ENCODE data around the gene CAMSAP3. TPM values are rescaled to one million over a fixed set of nuclear protein-coding genes. Genes with fewer than 3 reads are reported as not detected.

Gene CAMSAP3
- total RNA-seq, 1 donor from 2014 or later = 28.6 TPM

DNA sequence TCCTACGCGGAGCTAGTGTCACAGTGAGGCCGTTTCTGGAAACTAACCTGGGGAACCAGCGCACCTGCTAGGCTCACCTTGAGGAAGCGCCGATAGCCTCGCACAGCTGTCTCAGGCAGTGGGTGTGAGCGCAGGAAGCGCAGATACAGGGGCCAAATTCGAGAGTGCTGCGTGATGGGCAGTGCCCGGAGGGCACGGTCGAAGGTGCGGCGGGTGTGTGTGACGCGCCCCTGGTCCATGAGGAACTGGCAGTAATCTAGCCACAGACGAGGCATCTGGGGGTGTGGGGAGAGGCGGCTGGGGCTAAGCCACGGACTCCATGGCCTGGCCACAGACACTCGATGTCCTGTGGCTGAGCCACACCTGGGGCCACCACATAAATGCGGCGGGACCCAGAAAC is 31.5 kb downstream of the CAMSAP3 start:
- TF ChIP-seq, protein P1, sequence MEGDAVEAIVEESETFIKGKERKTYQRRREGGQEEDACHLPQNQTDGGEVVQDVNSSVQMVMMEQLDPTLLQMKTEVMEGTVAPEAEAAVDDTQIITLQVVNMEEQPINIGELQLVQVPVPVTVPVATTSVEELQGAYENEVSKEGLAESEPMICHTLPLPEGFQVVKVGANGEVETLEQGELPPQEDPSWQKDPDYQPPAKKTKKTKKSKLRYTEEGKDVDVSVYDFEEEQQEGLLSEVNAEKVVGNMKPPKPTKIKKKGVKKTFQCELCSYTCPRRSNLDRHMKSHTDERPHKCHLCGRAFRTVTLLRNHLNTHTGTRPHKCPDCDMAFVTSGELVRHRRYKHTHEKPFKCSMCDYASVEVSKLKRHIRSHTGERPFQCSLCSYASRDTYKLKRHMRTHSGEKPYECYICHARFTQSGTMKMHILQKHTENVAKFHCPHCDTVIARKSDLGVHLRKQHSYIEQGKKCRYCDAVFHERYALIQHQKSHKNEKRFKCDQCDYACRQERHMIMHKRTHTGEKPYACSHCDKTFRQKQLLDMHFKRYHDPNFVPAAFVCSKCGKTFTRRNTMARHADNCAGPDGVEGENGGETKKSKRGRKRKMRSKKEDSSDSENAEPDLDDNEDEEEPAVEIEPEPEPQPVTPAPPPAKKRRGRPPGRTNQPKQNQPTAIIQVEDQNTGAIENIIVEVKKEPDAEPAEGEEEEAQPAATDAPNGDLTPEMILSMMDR (conservative IDR thresholded peaks at IDR 0.05) = no peak
- peak overlapping the region; percentile 36 for H3K4me3 Mint-ChIP-seq
- peaks cover 8% of the 10 kb centered on the region for H3K36me3 Mint-ChIP-seq
- H3K27me3 Mint-ChIP-seq = no peaks in the 10 kb centered on the region
- no peak for DNase-seq (ENCODE audit: extremely low spot score, unreplicated experiment)
- H3K9me3 Mint-ChIP-seq = no peaks in the 10 kb centered on the region
- no peak overlapping the region for H3K27ac Mint-ChIP-seq
- peaks cover 17% of the 10 kb centered on the region for H3K4me1 Mint-ChIP-seq (ENCODE audit: unreplicated experiment)

DNA sequence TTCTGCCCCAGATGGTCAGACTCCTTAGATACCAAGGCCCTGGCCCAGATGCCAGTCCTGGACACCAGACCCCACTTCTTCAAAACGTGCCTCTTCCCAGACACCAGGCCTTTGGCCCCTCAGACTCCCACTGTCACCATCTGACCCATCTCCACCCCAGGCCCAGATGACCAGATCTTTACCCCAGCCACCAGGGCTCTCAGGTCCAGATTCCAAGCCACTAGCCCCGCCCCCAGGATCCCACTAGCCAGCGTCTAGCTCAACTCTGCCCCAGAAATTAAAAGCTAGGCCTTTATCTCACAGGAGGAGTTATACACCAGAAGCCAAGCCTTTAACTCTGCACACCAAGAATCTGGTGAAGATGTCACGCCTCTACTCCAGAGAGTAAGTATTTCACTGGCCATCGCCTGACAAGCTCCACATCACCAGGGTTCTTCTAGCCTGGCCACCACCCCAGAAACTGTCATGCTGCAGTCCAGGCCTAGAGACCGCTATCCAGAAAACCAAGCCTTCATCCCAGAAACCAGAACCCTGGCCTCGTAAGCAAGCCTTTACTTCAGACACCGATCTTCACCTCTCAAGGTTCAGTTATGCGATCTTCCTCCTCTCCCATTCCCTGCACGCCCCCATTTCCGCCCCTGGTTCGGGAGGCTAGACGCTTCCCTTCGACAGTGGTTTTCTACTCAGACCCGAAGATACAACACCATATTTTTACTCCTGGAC is 33.1 kb downstream of the CAMSAP3 start:
- H3K36me3 Mint-ChIP-seq = peaks cover 8% of the 10 kb centered on the region
- H3K9me3 Mint-ChIP-seq = no peaks in the 10 kb centered on the region
- peak overlapping the region; percentile 100 for H3K4me3 Mint-ChIP-seq
- peak overlapping the region; percentile 99 for H3K27ac Mint-ChIP-seq
- H3K27me3 Mint-ChIP-seq = no peaks in the 10 kb centered on the region
- TF ChIP-seq, protein P1 (conservative IDR thresholded peaks at IDR 0.05) = no peak
- H3K4me1 Mint-ChIP-seq (ENCODE audit: unreplicated experiment) = peaks cover 17% of the 10 kb centered on the region
- no peak for DNase-seq (ENCODE audit: extremely low spot score, unreplicated experiment)

DNA sequence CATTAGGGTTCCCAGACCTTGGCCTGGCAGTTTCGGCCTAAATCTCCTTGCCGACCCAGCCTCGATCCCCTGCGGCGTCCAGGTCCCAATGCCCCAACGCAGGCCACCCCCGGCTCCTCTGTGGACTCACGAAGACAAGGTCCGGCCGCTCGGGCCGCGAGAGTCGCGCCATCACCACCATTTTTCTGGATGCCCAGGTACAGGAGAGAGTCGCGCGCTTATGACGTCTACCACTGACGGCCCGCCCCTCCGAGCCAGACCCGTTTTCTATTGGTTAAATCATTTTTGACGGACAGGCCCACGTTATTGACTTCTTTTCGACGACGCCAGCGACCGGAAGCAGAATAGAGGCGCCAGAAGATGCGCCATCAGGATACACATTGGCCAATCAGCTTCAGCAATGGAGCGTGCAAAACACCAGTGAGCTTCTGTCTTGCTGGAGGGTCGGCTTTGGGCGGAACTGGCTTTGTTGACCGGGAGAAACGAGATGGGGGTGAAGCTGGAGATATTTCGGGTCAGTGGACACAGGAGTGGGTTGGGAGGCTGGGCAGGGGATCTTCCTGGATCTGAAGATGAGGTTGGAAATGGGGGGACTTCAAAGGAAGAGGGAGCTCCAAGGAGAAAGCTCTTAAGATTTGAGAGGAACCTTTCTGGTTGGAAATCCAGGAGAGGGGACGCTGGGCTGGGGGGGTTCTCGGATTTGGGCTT is 33.8 kb downstream of the CAMSAP3 start, which contains the start of the genes PET100 and XAB2:
Gene PET100 (plus strand): TSS at position 447 of the 708 bp plus-strand sequence. CDS start 41 bp downstream, at position 488.
Gene XAB2 (minus strand): TSS at position 199 of the 708 bp plus-strand sequence. CDS start 18 bp downstream, at position 181.
- Mint-ChIP-seq H3K9me3 (no peaks in the 10 kb centered on the region), H3K36me3 (peaks cover 8% of the 10 kb centered on the region), H3K4me1 (ENCODE audit: unreplicated experiment) (peaks cover 17% of the 10 kb centered on the region), H3K27me3 (no peaks in the 10 kb centered on the region), H3K4me3 (peak within 1 kb of the TSS; percentile 100), H3K27ac (peak within 1 kb of the TSS; percentile 99)
- TF ChIP-seq, protein P1 (conservative IDR thresholded peaks at IDR 0.05) = no peak
- DNase-seq (ENCODE audit: extremely low spot score, unreplicated experiment) = peak; percentile 96

DNA sequence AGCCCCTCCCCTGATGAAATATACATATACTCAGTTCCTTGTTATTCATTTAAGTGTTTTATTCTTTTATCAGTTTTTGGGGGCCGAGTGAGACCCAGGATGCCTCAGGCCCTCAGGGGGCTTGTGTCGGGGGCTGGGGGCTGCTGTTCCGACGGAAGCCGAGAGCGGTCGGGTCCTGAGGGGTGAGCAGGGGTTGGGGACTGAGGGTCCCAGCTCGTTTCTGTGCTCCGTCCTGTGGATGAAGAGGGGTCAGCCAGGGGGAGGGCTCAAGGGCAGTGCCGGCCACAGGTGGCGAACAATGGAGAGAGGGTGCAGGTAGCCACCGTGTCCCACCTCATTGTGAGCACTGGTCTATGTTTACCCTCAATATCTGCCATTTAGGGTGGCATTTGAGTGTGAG is 35.9 kb downstream of the CAMSAP3 start:
- H3K27me3 Mint-ChIP-seq = peaks cover 18% of the 10 kb centered on the region
- peaks cover 17% of the 10 kb centered on the region for H3K4me1 Mint-ChIP-seq (ENCODE audit: unreplicated experiment)
- peak overlapping the region; percentile 31 for H3K27ac Mint-ChIP-seq
- peaks cover 8% of the 10 kb centered on the region for H3K36me3 Mint-ChIP-seq
- TF ChIP-seq, protein P1 (conservative IDR thresholded peaks at IDR 0.05) = no peak
- H3K4me3 Mint-ChIP-seq = peak overlapping the region; percentile 59
- H3K9me3 Mint-ChIP-seq = no peaks in the 10 kb centered on the region
- no peak for DNase-seq (ENCODE audit: extremely low spot score, unreplicated experiment)

DNA sequence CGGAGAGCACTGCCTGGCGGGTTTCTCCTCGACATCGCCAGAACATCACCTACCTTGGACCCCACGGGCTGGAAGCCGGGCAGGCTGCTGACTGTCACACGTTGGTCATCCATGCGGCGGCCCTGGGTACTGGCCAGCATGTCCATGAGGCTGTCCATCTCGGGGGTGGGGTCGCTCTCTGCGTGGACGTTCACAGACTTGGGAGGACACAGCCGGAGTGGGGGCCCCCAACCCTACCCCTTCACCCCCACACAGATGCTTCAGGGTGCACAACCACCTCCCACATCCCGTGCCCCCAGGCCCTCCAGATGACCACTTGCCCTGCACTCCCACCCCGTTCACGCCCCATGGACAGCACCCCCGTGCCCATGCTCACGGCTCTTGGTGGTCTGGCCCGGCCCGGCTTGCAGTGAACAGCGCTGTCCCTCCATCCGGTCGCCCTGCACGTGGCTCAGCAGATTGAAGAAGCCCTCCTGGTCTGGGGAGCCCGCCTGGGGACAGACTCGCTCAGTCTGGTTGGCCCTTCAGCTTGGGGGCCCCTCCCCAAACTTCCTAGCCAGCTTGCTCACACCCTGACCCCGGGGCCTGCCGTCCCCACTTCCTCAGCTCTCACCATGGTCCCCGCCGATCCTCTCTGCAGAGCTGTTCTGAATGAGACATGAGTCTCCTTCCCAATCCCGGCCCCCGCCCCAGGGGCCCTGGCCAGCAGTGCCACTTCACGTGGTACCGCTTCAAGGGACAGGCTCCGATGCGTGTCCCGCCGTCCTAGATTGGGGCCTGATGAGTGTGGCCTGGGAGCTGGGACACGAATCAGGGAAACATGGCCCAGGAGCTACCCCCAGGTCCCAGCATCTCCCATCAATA is 36.9 kb downstream of the CAMSAP3 start:
- H3K9me3 Mint-ChIP-seq = no peaks in the 10 kb centered on the region
- H3K4me3 Mint-ChIP-seq = no peak overlapping the region
- H3K36me3 Mint-ChIP-seq = peaks cover 8% of the 10 kb centered on the region
- DNase-seq (ENCODE audit: extremely low spot score, unreplicated experiment) = no peak
- H3K4me1 Mint-ChIP-seq (ENCODE audit: unreplicated experiment) = peaks cover 17% of the 10 kb centered on the region
- H3K27ac Mint-ChIP-seq = no peak overlapping the region
- TF ChIP-seq, protein P1 (conservative IDR thresholded peaks at IDR 0.05) = no peak
- peaks cover 19% of the 10 kb centered on the region for H3K27me3 Mint-ChIP-seq

Measured in type B pancreatic cell (in vitro differentiated cells).